ENCODE data around the gene MAPT.
A peak's percentile ranks its signal among the peaks of the same experiment; 100 is the strongest.

Gene MAPT

GRCh38 chr17:46026166-46027047 lies 132.1 kb downstream of the MAPT start:
- peak in 4 of 58 donors; percentile 20 to 31 (median 24) for DNase-seq

- DNase-seq = no peak
These were observed 133.0 kb downstream of the MAPT start for GRCh38 chr17:46027048-46027975.

- no peak for DNase-seq
These were observed 133.6 kb downstream of the MAPT start for GRCh38 chr17:46027976-46028325.

GRCh38 chr17:46028374-46028773 lies 134.0 kb downstream of the MAPT start:
- DNase-seq = no peak

- no peak for DNase-seq
These were observed 134.7 kb downstream of the MAPT start for GRCh38 chr17:46028981-46029565.

GRCh38 chr17:46029627-46030026 lies 135.3 kb downstream of the MAPT start:
- no peak for DNase-seq

- no peak for DNase-seq
These were observed 136.4 kb downstream of the MAPT start for GRCh38 chr17:46030752-46031151.

GRCh38 chr17:46031440-46031839 lies 137.1 kb downstream of the MAPT start:
- no peak for DNase-seq

- no peak for DNase-seq
These were observed 137.6 kb downstream of the MAPT start for GRCh38 chr17:46031920-46032319.

- no peak for DNase-seq
These were observed 138.6 kb downstream of the MAPT start for GRCh38 chr17:46032909-46033308.

GRCh38 chr17:46033392-46033791 lies 139.0 kb downstream of the MAPT start:
- DNase-seq = no peak

- no peak for DNase-seq
These were observed 140.9 kb downstream of the MAPT start for GRCh38 chr17:46035112-46035818.

GRCh38 chr17:46036491-46036890 lies 142.1 kb downstream of the MAPT start:
- DNase-seq = no peak

- DNase-seq = no peak
These were observed 143.4 kb downstream of the MAPT start for GRCh38 chr17:46037722-46038255.

GRCh38 chr17:46038414-46038813 lies 144.1 kb downstream of the MAPT start:
- DNase-seq = peak in 15 of 58 donors; percentile 17 to 69 (median 39)

- DNase-seq = no peak
These were observed 144.6 kb downstream of the MAPT start for GRCh38 chr17:46038937-46039336.

GRCh38 chr17:46039592-46040186 lies 145.3 kb downstream of the MAPT start:
- peak in 1 of 58 donors; percentile 14 for DNase-seq

- DNase-seq = no peak
These were observed 147.9 kb downstream of the MAPT start for GRCh38 chr17:46042246-46042645.

- DNase-seq = no peak
These were observed 148.6 kb downstream of the MAPT start for GRCh38 chr17:46042925-46043324.

GRCh38 chr17:46043606-46044005 lies 149.3 kb downstream of the MAPT start:
- DNase-seq = no peak

Data from anterior cingulate cortex (tissue), 58 donors.